HEK293 (cell line): ENCODE results near the gene SINHCAF.
A peak's percentile ranks its signal among the peaks of the same experiment; 100 is the strongest.

Experiments
- CTCF ChIA-PET: fragments of 350-600 bp; formaldehyde crosslinking; extraction: SDS; loops from one replicate; lab custom pipeline; 2021; ENCODE audit warnings: antibody characterized with exemption; lab: Yijun Ruan, JAX
- POLR2A ChIA-PET: fragments of 300-600 bp; formaldehyde crosslinking; extraction: SDS; loops from one replicate; lab custom pipeline; 2020; ENCODE audit warnings: antibody characterized with exemption, inconsistent platforms; lab: Yijun Ruan, JAX
- H3K27ac ChIP-seq: fragments of 200-500 bp; sonication (Bioruptor generic); 2 replicates; pipeline ENCODE4 v1.5.1; 2014; ENCODE audit warnings: low read depth, low read length, control low read depth, inconsistent platforms; ENCODE audit errors: extremely low read depth
- H3K36me3 ChIP-seq, 2 experiments: fragments of 200-500 bp in 1 of 2; sonication (Bioruptor generic) in 1 of 2; 1 replicate in 1 of 2; 2 replicates in 1 of 2; pipeline ENCODE4 v1.5.1; 2014 to 2017; ENCODE audit warnings: inconsistent platforms in 2 of 2, low read length in 2 of 2; ENCODE audit not compliant: control insufficient read depth in 2 of 2, insufficient read depth in 1 of 2
- H3K4me1 ChIP-seq: fragments of 200-500 bp; sonication (Bioruptor generic); 2 replicates; pipeline ENCODE4 v1.5.1; 2014; ENCODE audit warnings: mild to moderate bottlenecking, low read length, inconsistent platforms; ENCODE audit not compliant: control insufficient read depth, insufficient read depth
- H3K4me3 ChIP-seq: 2 replicates; pipeline ENCODE4 v1.5.1; 2011; ENCODE audit warnings: low read depth, mild to moderate bottlenecking, control low read depth, low read length, moderate library complexity
- H3K9me3 ChIP-seq: fragments of 200-500 bp; sonication (Bioruptor generic); 2 replicates; pipeline ENCODE4 v1.5.1; 2014; ENCODE audit warnings: low read depth, low read length, inconsistent platforms; ENCODE audit not compliant: control insufficient read depth, insufficient read depth
- ELK4 ChIP-seq: IDR thresholded peaks from 2 replicates; pipeline ENCODE4 v1.6.1; 2011; ENCODE audit warnings: mild to moderate bottlenecking, low read depth, low read length, borderline replicate concordance
- GLI4 ChIP-seq: fragments of 450-650 bp; formaldehyde crosslinking; IDR thresholded peaks from 2 replicates; pipeline ENCODE4 v1.5.1; 2016; ENCODE audit warnings: missing biosample characterization, missing genetic modification characterization
- GLIS2 ChIP-seq: fragments of 450-650 bp; formaldehyde crosslinking; IDR thresholded peaks from 2 replicates; pipeline ENCODE4 v1.5.1; 2016; ENCODE audit warnings: missing biosample characterization, missing genetic modification characterization
- KLF16 ChIP-seq: fragments of 450-650 bp; formaldehyde crosslinking; IDR thresholded peaks from 2 replicates; pipeline ENCODE4 v1.5.1; 2017; ENCODE audit warnings: missing biosample characterization, missing genetic modification characterization
- KLF9 ChIP-seq: fragments of 450-650 bp; formaldehyde crosslinking; IDR thresholded peaks from 2 replicates; pipeline ENCODE4 v1.5.1; 2016; ENCODE audit warnings: missing biosample characterization, missing genetic modification characterization, low read depth
- SCRT2 ChIP-seq: fragments of 450-650 bp; formaldehyde crosslinking; IDR thresholded peaks from 2 replicates; pipeline ENCODE4 v1.5.1; 2016; ENCODE audit warnings: missing biosample characterization, missing genetic modification characterization
- SP3 ChIP-seq: fragments of 450-650 bp; formaldehyde crosslinking; IDR thresholded peaks from 2 replicates; pipeline ENCODE4 v1.5.1; 2016; ENCODE audit warnings: missing biosample characterization, missing genetic modification characterization
- ZBTB26 ChIP-seq: fragments of 450-650 bp; formaldehyde crosslinking; optimal IDR thresholded peaks from 2 replicates; pipeline ENCODE3; 2016; ENCODE audit warnings: missing biosample characterization, mild to moderate bottlenecking, missing genetic modification characterization
- ZEB2 ChIP-seq: fragments of 450-650 bp; formaldehyde crosslinking; IDR thresholded peaks from 2 replicates; pipeline ENCODE4 v1.5.1; 2016; ENCODE audit warnings: missing biosample characterization, missing genetic modification characterization
- ZFHX2 ChIP-seq: fragments of 450-650 bp; formaldehyde crosslinking; conservative IDR thresholded peaks from 2 replicates; pipeline ENCODE4 v1.5.1; 2016; ENCODE audit warnings: missing biosample characterization, missing genetic modification characterization
- ZFP37 ChIP-seq: fragments of 450-650 bp; formaldehyde crosslinking; IDR thresholded peaks from 2 replicates; pipeline ENCODE4 v1.5.1; 2016; ENCODE audit warnings: missing biosample characterization, missing genetic modification characterization
- ZFP41 ChIP-seq: fragments of 450-650 bp; formaldehyde crosslinking; IDR thresholded peaks from 2 replicates; pipeline ENCODE4 v1.5.1; 2016; ENCODE audit warnings: missing biosample characterization, missing genetic modification characterization, borderline replicate concordance
- ZIC2 ChIP-seq: fragments of 450-650 bp; formaldehyde crosslinking; IDR thresholded peaks from 2 replicates; pipeline ENCODE4 v1.5.1; 2016; ENCODE audit warnings: missing biosample characterization, missing genetic modification characterization
- ZNF132 ChIP-seq: fragments of 450-650 bp; formaldehyde crosslinking; IDR thresholded peaks from 2 replicates; pipeline ENCODE4 v1.5.1; 2017; ENCODE audit warnings: missing biosample characterization, missing genetic modification characterization, borderline replicate concordance
- ZNF133 ChIP-seq: fragments of 450-650 bp; formaldehyde crosslinking; IDR thresholded peaks from 2 replicates; pipeline ENCODE4 v1.5.1; 2016; ENCODE audit warnings: missing biosample characterization, missing genetic modification characterization
- ZNF138 ChIP-seq: fragments of 450-650 bp; formaldehyde crosslinking; IDR thresholded peaks from 2 replicates; pipeline ENCODE4 v1.5.1; 2016; ENCODE audit warnings: missing biosample characterization, missing genetic modification characterization, borderline replicate concordance
- ZNF2 ChIP-seq: fragments of 450-650 bp; formaldehyde crosslinking; IDR thresholded peaks from 2 replicates; pipeline ENCODE4 v1.5.1; 2016; ENCODE audit warnings: missing biosample characterization, missing genetic modification characterization
- ZNF211 ChIP-seq: fragments of 450-650 bp; formaldehyde crosslinking; IDR thresholded peaks from 2 replicates; pipeline ENCODE4 v1.5.1; 2016; ENCODE audit warnings: low read depth, missing biosample characterization, missing genetic modification characterization
- ZNF221 ChIP-seq: fragments of 450-650 bp; formaldehyde crosslinking; IDR thresholded peaks from 2 replicates; pipeline ENCODE4 v1.5.1; 2017; ENCODE audit warnings: missing biosample characterization, missing genetic modification characterization, borderline replicate concordance
- ZNF280D ChIP-seq: fragments of 450-650 bp; formaldehyde crosslinking; IDR thresholded peaks from 2 replicates; pipeline ENCODE4 v1.5.1; 2016; ENCODE audit warnings: missing biosample characterization, missing genetic modification characterization
- ZNF302 ChIP-seq: fragments of 450-650 bp; formaldehyde crosslinking; IDR thresholded peaks from 2 replicates; pipeline ENCODE4 v1.5.1; 2016; ENCODE audit warnings: missing biosample characterization, missing genetic modification characterization, low read depth
- ZNF354C ChIP-seq: fragments of 450-650 bp; formaldehyde crosslinking; IDR thresholded peaks from 2 replicates; pipeline ENCODE4 v1.5.1; 2016; ENCODE audit warnings: missing biosample characterization, missing genetic modification characterization, low read depth, borderline replicate concordance
- ZNF416 ChIP-seq: fragments of 450-650 bp; formaldehyde crosslinking; IDR thresholded peaks from 2 replicates; pipeline ENCODE4 v1.5.1; 2016; ENCODE audit warnings: missing biosample characterization, missing genetic modification characterization
- ZNF513 ChIP-seq: fragments of 450-650 bp; IDR thresholded peaks from 2 replicates; pipeline ENCODE4 v1.5.1; 2018; ENCODE audit warnings: missing biosample characterization, missing genetic modification characterization
- ZNF549 ChIP-seq: fragments of 450-650 bp; IDR thresholded peaks from 2 replicates; pipeline ENCODE4 v1.5.1; 2018; ENCODE audit warnings: missing biosample characterization, missing genetic modification characterization, mild to moderate bottlenecking, inconsistent platforms, moderate library complexity
- ZNF791 ChIP-seq: fragments of 450-650 bp; formaldehyde crosslinking; IDR thresholded peaks from 2 replicates; pipeline ENCODE4 v1.5.1; 2016; ENCODE audit warnings: missing biosample characterization, missing genetic modification characterization
- ZXDB ChIP-seq: fragments of 450-650 bp; formaldehyde crosslinking; IDR thresholded peaks from 2 replicates; pipeline ENCODE4 v1.5.1; 2016; ENCODE audit warnings: missing biosample characterization, missing genetic modification characterization
- TF ChIP-seq, protein P1 (sequence below): fragments of 450-650 bp; formaldehyde crosslinking; IDR thresholded peaks from 2 replicates; pipeline ENCODE4 v1.5.1; 2017; ENCODE audit warnings: missing biosample characterization, mild to moderate bottlenecking, missing genetic modification characterization, moderate library complexity

Gene SINHCAF

GRCh38 chr12:31325524-31325875 is 450 bp downstream of the SINHCAF start:
- peak overlapping the region; percentile 89 for H3K4me3 ChIP-seq
- no peaks in the 10 kb centered on the region for H3K9me3 ChIP-seq
- no peak for TF ChIP-seq ZNF791 (tag by site-specific recombination)
- TF ChIP-seq ZNF549 (tag by site-specific recombination), result no peak
- 0 out of 2 replicates have a peak, but pooled peaks have one; percentile 1 for TF ChIP-seq ZEB2 (tag by site-specific recombination)
- TF ChIP-seq ZNF302 (tag by site-specific recombination), result no peak
- TF ChIP-seq ZFHX2, result peak; percentile 43; the same call in 1 of the 2 replicates
- TF ChIP-seq, protein P1, sequence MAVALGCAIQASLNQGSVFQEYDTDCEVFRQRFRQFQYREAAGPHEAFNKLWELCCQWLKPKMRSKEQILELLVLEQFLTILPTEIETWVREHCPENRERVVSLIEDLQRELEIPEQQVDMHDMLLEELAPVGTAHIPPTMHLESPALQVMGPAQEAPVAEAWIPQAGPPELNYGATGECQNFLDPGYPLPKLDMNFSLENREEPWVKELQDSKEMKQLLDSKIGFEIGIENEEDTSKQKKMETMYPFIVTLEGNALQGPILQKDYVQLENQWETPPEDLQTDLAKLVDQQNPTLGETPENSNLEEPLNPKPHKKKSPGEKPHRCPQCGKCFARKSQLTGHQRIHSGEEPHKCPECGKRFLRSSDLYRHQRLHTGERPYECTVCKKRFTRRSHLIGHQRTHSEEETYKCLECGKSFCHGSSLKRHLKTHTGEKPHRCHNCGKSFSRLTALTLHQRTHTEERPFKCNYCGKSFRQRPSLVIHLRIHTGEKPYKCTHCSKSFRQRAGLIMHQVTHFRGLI (tag by site-specific recombination), result peak; percentile 50; the same call in 1 of the 2 replicates
- no peak for TF ChIP-seq ZNF416 (tag by site-specific recombination)
- no peak for TF ChIP-seq ZFP37 (tag by site-specific recombination)
- TF ChIP-seq ZNF2, result no peak
- no peak for TF ChIP-seq ELK4
- no peak for TF ChIP-seq ZFP41 (tag by site-specific recombination)
- no peak for TF ChIP-seq ZXDB (tag by site-specific recombination)
- TF ChIP-seq ZBTB26, result peak; percentile 1
- TF ChIP-seq ZNF138 (tag by site-specific recombination), result no peak
- TF ChIP-seq ZNF513 (tag by site-specific recombination), result no peak
- TF ChIP-seq ZNF211 (tag by site-specific recombination), result no peak
- no peak for TF ChIP-seq KLF16 (tag by site-specific recombination)
- 0 out of 2 replicates have a peak, but pooled peaks have one; percentile 4 for TF ChIP-seq KLF9 (tag by site-specific recombination)
- TF ChIP-seq, all 188 proteins: peak for 5
- peaks cover 18% of the 10 kb centered on the region for H3K4me1 ChIP-seq
- peak overlapping the region; percentile 98 for H3K27ac ChIP-seq
- no peaks in the 10 kb centered on the region for H3K36me3 ChIP-seq
- POLR2A ChIA-PET, result interaction anchor here (0.6 to 1.0 kb wide), 5 partner anchors 19 to 45 kb away, joined by 3 to 5 read pairs (median 4); no protein-coding TSS in a partner anchor
- CTCF ChIA-PET, result no interaction called here

GRCh38 chr12:31324845-31325523 is 966 bp downstream of the SINHCAF start:
- Histone ChIP-seq H3K9me3 (no peaks in the 10 kb centered on the region), H3K4me3 (peak overlapping the region; percentile 89), H3K36me3 (no peaks in the 10 kb centered on the region), H3K27ac (peak overlapping the region; percentile 98), H3K4me1 (peaks cover 21% of the 10 kb centered on the region)
- ChIA-PET CTCF (no interaction called here), POLR2A (no interaction called here)
- peak; percentile 95 for TF ChIP-seq SCRT2 (tag by site-specific recombination)
- TF ChIP-seq ZNF280D (tag by site-specific recombination), result no peak
- TF ChIP-seq ZNF133 (tag by site-specific recombination), result no peak
- peak; percentile 49 for TF ChIP-seq GLIS2 (tag by site-specific recombination)
- no peak for TF ChIP-seq GLI4 (tag by site-specific recombination)
- TF ChIP-seq ZNF354C, result no peak
- peak; percentile 54 for TF ChIP-seq ZIC2 (tag by site-specific recombination)
- no peak for TF ChIP-seq ZNF221 (tag by site-specific recombination)
- peak; percentile 30; the same call in 1 of the 2 replicates for TF ChIP-seq SP3 (tag by site-specific recombination)
- TF ChIP-seq ZNF132, result no peak
